Liver (tissue), 9 donors: ENCODE results near the gene THRA. TPM values are rescaled to one million over a fixed set of nuclear protein-coding genes. Genes with fewer than 3 reads are reported as not detected.
A peak's percentile ranks its signal among the peaks of the same experiment; 100 is the strongest.

Experiments used
- DNase-seq: peaks from one replicate; pipeline ENCODE4 v3.0.0-alpha.2; 2017; ENCODE audit warnings: low spot score
- H3K27ac ChIP-seq, 2 donors: one replicate each; pipeline ENCODE4 v1.7.0; 2013; ENCODE audit warnings: inconsistent platforms in 2 of 2, low read length in 2 of 2, control low read depth in 1 of 2, low read depth in 1 of 2, mild to moderate bottlenecking in 1 of 2
- H3K27me3 ChIP-seq, 4 donors: one replicate each; pipeline versions ENCODE4 v1.6.1 to v1.7.0; 2013; ENCODE audit warnings: low read length in 3 of 4, inconsistent platforms in 1 of 4, mild to moderate bottlenecking in 1 of 4, moderate library complexity in 1 of 4; ENCODE audit not compliant: control insufficient read depth in 4 of 4, insufficient read depth in 4 of 4
- H3K36me3 ChIP-seq, 4 donors: one replicate each; pipeline versions ENCODE4 v1.6.1 to v1.7.0; 2013; ENCODE audit warnings: low read length in 3 of 4, mild to moderate bottlenecking in 3 of 4, low read depth in 1 of 4, moderate library complexity in 1 of 4; ENCODE audit not compliant: control insufficient read depth in 4 of 4, insufficient read depth in 3 of 4
- H3K4me1 ChIP-seq, 4 donors: one replicate each; pipeline versions ENCODE4 v1.6.1 to v1.7.0; 2013; ENCODE audit warnings: low read length in 3 of 4, mild to moderate bottlenecking in 3 of 4, moderate library complexity in 1 of 4; ENCODE audit not compliant: control insufficient read depth in 4 of 4, insufficient read depth in 4 of 4
- H3K4me3 ChIP-seq, 3 donors: one replicate each; pipeline versions ENCODE4 v1.6.1 to v1.7.0; 2013; ENCODE audit warnings: low read length in 3 of 3, control low read depth in 1 of 3, low read depth in 1 of 3, mild to moderate bottlenecking in 1 of 3
- H3K9ac ChIP-seq, 2 donors: one replicate each; pipeline ENCODE4 v1.7.0; 2013; ENCODE audit warnings: low read length in 2 of 2, mild to moderate bottlenecking in 2 of 2, moderate library complexity in 2 of 2, control low read depth in 1 of 2, low read depth in 1 of 2
- H3K9me3 ChIP-seq, 4 donors: one replicate each; pipeline versions ENCODE4 v1.6.1 to v1.7.0; 2013; ENCODE audit warnings: low read length in 3 of 4; ENCODE audit not compliant: control insufficient read depth in 4 of 4
- ATF3 ChIP-seq: IDR thresholded peaks from 2 replicates; pipeline ENCODE4 v1.6.1; 2016; ENCODE audit warnings: antibody characterized with exemption
- EGR1 ChIP-seq, 2 donors: IDR thresholded peaks; 2 replicates each; pipeline ENCODE4 v1.6.1; 2016 to 2018; ENCODE audit warnings: antibody characterized with exemption in 2 of 2, low read depth in 2 of 2
- FOXA1 ChIP-seq: IDR thresholded peaks from 2 replicates; pipeline ENCODE4 v1.6.1; 2016; ENCODE audit warnings: antibody characterized with exemption
- FOXA2 ChIP-seq: IDR thresholded peaks from 2 replicates; pipeline ENCODE4 v1.6.1; 2016; ENCODE audit warnings: antibody characterized with exemption
- GABPA ChIP-seq, 2 donors: IDR thresholded peaks in 1 of 2; conservative IDR thresholded peaks in 1 of 2; 2 replicates each; pipeline ENCODE4 v1.6.1; 2016; ENCODE audit warnings: antibody characterized with exemption in 2 of 2, mild to moderate bottlenecking in 1 of 2, moderate library complexity in 1 of 2
- HNF4A ChIP-seq, 2 donors: conservative IDR thresholded peaks; 2 replicates each; pipeline ENCODE4 v1.6.1; 2016; ENCODE audit warnings: antibody characterized with exemption in 2 of 2, mild to moderate bottlenecking in 2 of 2
- HNF4G ChIP-seq: IDR thresholded peaks from 2 replicates; pipeline ENCODE4 v1.6.1; 2016; ENCODE audit warnings: antibody characterized with exemption
- JUND ChIP-seq, 2 donors: IDR thresholded peaks; 2 replicates each; pipeline ENCODE4 v1.6.1; 2016; ENCODE audit warnings: antibody characterized with exemption in 2 of 2
- MAX ChIP-seq: IDR thresholded peaks from 2 replicates; pipeline ENCODE4 v1.6.1; 2016; ENCODE audit warnings: antibody characterized with exemption
- NR2F2 ChIP-seq: IDR thresholded peaks from 2 replicates; pipeline ENCODE4 v1.6.1; 2016; ENCODE audit warnings: antibody characterized with exemption
- RAD21 ChIP-seq, 2 donors: IDR thresholded peaks; 2 replicates each; pipeline ENCODE4 v1.6.1; 2016; ENCODE audit warnings: antibody characterized with exemption in 2 of 2, mild to moderate bottlenecking in 2 of 2
- RXRA ChIP-seq, 2 donors: IDR thresholded peaks; 2 replicates each; pipeline ENCODE4 v1.6.1; 2017 to 2018; ENCODE audit warnings: antibody characterized with exemption in 2 of 2, mild to moderate bottlenecking in 1 of 2
- SP1 ChIP-seq: IDR thresholded peaks from 2 replicates; pipeline ENCODE4 v1.6.1; 2018; ENCODE audit warnings: antibody characterized with exemption, mild to moderate bottlenecking
- TAF1 ChIP-seq: conservative IDR thresholded peaks from 2 replicates; pipeline ENCODE4 v1.6.1; 2016; ENCODE audit warnings: antibody characterized with exemption, mild to moderate bottlenecking
- YY1 ChIP-seq: IDR thresholded peaks from 2 replicates; pipeline ENCODE4 v1.6.1; 2016; ENCODE audit warnings: antibody characterized with exemption, mild to moderate bottlenecking
- WGBS: extraction: QIAGEN DNeasy Blood & Tissue Kit; methylation state at CpG from one replicate; pipeline ENCODE4 v1.1.7; 2013; 5-methylcytosine and 5-hydroxymethylcytosine counted together
- polyA plus RNA-seq, 2 donors: library from polyadenylated mRNA; stranded (reverse) in 1 of 2; unstranded in 1 of 2; fragments of 200-250 nt in 1 of 2; fragments of >200 nt in 1 of 2; fragmentation: Nextera tagmentation in 1 of 2; extraction: Ambion mirVana in 1 of 2; gene quantifications; one replicate each; pipeline versions ENCODE4 v1.2.1 to v1.2.3, GENCODE V29; 2013 to 2015
- total RNA-seq, 2 donors: library from RNA; depleted of rRNA; stranded (reverse); fragments of >200 nt; gene quantifications; one replicate each; pipeline ENCODE4 v1.2.3, GENCODE V29; 2014
- TF ChIP-seq, protein P1 (sequence below): IDR thresholded peaks from 2 replicates; pipeline ENCODE4 v1.6.1; 2016; ENCODE audit warnings: antibody characterized with exemption, mild to moderate bottlenecking
- TF ChIP-seq, protein P2 (sequence below): fragments of 150-350 bp; IDR thresholded peaks from 2 replicates; pipeline ENCODE4 v1.5.1; 2017; ENCODE audit warnings: improper control_type of control experiment, low read depth, low read length; ENCODE audit not compliant: missing input control
- TF ChIP-seq, protein P3 (sequence below): IDR thresholded peaks from 2 replicates; pipeline ENCODE4 v1.6.1; 2016; ENCODE audit warnings: antibody characterized with exemption
- donor health status: healthy.
- donor health status: healthy.
- donor health status: healthy.
- donor health status: healthy.
- donor health status: healthy.

The THRA gene
- total and polyA plus RNA-seq, 4 donors = 3.2 to 10.3 (median 7.4) TPM

- TF ChIP-seq, protein P1, sequence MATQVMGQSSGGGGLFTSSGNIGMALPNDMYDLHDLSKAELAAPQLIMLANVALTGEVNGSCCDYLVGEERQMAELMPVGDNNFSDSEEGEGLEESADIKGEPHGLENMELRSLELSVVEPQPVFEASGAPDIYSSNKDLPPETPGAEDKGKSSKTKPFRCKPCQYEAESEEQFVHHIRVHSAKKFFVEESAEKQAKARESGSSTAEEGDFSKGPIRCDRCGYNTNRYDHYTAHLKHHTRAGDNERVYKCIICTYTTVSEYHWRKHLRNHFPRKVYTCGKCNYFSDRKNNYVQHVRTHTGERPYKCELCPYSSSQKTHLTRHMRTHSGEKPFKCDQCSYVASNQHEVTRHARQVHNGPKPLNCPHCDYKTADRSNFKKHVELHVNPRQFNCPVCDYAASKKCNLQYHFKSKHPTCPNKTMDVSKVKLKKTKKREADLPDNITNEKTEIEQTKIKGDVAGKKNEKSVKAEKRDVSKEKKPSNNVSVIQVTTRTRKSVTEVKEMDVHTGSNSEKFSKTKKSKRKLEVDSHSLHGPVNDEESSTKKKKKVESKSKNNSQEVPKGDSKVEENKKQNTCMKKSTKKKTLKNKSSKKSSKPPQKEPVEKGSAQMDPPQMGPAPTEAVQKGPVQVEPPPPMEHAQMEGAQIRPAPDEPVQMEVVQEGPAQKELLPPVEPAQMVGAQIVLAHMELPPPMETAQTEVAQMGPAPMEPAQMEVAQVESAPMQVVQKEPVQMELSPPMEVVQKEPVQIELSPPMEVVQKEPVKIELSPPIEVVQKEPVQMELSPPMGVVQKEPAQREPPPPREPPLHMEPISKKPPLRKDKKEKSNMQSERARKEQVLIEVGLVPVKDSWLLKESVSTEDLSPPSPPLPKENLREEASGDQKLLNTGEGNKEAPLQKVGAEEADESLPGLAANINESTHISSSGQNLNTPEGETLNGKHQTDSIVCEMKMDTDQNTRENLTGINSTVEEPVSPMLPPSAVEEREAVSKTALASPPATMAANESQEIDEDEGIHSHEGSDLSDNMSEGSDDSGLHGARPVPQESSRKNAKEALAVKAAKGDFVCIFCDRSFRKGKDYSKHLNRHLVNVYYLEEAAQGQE = no peak
- no peak for TF ChIP-seq JUND (IDR thresholded peaks at IDR 0.05)
- no peak for TF ChIP-seq FOXA1
These were observed 1.1 kb upstream of the THRA start (continued) for GRCh38 chr17:40061609-40062038.

GRCh38 chr17:40063187-40063771 lies 514 bp downstream of the THRA start:
- WGBS = under 1% methylated on average over 42 of the region's 42 CpGs
- peak overlapping the region; percentile 66 to 83 for H3K27ac ChIP-seq
- peaks cover 0 to 38% (median 22%) of the 10 kb centered on the region in 4 donors for H3K4me1 ChIP-seq
- H3K9ac ChIP-seq = peak overlapping the region; percentile 26 to 67
- peak; percentile 59 for DNase-seq
- H3K36me3 ChIP-seq = no peaks in the 10 kb centered on the region
- no peaks in the 10 kb centered on the region for H3K9me3 ChIP-seq
- TF ChIP-seq JUND (IDR thresholded peaks at IDR 0.05) = no peak
- TF ChIP-seq YY1 = peak; percentile 32
- H3K27me3 ChIP-seq = no peaks in the 10 kb centered on the region
- H3K4me3 ChIP-seq = peak overlapping the region; percentile 83 to 90 (median 90)

DNA sequence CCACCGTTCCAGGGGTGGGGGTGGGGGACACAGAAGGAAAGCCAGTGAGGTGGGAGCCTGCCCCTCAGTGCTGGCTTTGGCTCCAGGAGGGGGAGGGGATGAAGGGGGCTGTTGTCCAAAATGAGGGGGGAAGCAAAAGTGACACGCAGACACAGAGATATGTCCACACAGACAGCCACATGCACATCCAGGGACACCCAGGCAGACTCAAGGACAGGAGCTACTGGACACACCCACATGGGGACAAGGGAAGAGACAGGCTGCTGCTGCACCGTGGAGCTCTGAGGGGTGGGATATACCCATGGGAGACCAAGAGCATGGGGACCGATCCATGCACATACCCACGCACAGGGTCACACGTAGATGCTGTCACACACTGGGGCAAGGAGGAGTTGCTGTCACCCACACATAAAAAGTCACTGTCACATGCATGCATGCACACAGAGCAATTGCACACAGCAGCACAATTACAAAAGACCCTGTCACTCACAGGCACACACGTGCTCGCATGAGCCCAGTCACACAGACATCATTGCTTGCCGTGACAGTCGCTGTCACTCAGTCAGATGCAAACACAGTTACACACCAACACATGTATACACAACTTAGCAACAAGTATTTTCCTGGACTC lies 1.3 kb downstream of the THRA start:
- H3K9ac ChIP-seq = peak overlapping the region in 1 of 2 donors; percentile 26
- H3K9me3 ChIP-seq = no peaks in the 10 kb centered on the region
- peaks cover 0 to 39% (median 26%) of the 10 kb centered on the region in 4 donors for H3K4me1 ChIP-seq
- no peak for TF ChIP-seq SP1
- TF ChIP-seq YY1 = no peak
- no peak for TF ChIP-seq ATF3
- TF ChIP-seq TAF1 = no peak
- TF ChIP-seq JUND (IDR thresholded peaks at IDR 0.05) = no peak
- no peak for TF ChIP-seq EGR1 (IDR thresholded peaks at IDR 0.05; ENCODE audit: low read depth in 2 of 2)
- TF ChIP-seq FOXA2 = no peak
- TF ChIP-seq, protein P1 = no peak
- TF ChIP-seq, protein P2, sequence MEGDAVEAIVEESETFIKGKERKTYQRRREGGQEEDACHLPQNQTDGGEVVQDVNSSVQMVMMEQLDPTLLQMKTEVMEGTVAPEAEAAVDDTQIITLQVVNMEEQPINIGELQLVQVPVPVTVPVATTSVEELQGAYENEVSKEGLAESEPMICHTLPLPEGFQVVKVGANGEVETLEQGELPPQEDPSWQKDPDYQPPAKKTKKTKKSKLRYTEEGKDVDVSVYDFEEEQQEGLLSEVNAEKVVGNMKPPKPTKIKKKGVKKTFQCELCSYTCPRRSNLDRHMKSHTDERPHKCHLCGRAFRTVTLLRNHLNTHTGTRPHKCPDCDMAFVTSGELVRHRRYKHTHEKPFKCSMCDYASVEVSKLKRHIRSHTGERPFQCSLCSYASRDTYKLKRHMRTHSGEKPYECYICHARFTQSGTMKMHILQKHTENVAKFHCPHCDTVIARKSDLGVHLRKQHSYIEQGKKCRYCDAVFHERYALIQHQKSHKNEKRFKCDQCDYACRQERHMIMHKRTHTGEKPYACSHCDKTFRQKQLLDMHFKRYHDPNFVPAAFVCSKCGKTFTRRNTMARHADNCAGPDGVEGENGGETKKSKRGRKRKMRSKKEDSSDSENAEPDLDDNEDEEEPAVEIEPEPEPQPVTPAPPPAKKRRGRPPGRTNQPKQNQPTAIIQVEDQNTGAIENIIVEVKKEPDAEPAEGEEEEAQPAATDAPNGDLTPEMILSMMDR = no peak
- TF ChIP-seq, protein P3, sequence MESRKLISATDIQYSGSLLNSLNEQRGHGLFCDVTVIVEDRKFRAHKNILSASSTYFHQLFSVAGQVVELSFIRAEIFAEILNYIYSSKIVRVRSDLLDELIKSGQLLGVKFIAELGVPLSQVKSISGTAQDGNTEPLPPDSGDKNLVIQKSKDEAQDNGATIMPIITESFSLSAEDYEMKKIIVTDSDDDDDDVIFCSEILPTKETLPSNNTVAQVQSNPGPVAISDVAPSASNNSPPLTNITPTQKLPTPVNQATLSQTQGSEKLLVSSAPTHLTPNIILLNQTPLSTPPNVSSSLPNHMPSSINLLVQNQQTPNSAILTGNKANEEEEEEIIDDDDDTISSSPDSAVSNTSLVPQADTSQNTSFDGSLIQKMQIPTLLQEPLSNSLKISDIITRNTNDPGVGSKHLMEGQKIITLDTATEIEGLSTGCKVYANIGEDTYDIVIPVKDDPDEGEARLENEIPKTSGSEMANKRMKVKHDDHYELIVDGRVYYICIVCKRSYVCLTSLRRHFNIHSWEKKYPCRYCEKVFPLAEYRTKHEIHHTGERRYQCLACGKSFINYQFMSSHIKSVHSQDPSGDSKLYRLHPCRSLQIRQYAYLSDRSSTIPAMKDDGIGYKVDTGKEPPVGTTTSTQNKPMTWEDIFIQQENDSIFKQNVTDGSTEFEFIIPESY = no peak
- TF ChIP-seq MAX = no peak
- no peak for TF ChIP-seq GABPA (IDR thresholded peaks at IDR 0.05 in 1 of 2, conservative IDR thresholded peaks at IDR 0.05 in 1 of 2)
- TF ChIP-seq RAD21 (IDR thresholded peaks at IDR 0.05) = no peak
- TF ChIP-seq FOXA1 = no peak
- TF ChIP-seq HNF4G = no peak
- no peak for TF ChIP-seq RXRA (IDR thresholded peaks at IDR 0.05)
- no peak for TF ChIP-seq HNF4A (conservative IDR thresholded peaks at IDR 0.05)
- no peak for TF ChIP-seq NR2F2
- no peak for DNase-seq
- H3K36me3 ChIP-seq = no peaks in the 10 kb centered on the region
- WGBS = 47% methylated on average over 10 of the region's 10 CpGs
- no peaks in the 10 kb centered on the region for H3K27me3 ChIP-seq
- peak overlapping the region in 1 of 3 donors; percentile 90 for H3K4me3 ChIP-seq
- H3K27ac ChIP-seq = peak overlapping the region; percentile 66 to 83
